Heart left ventricle (tissue), 16 donors: ENCODE measurements around the gene SULT1A3. TPM values are rescaled to one million over a fixed set of nuclear protein-coding genes. Genes with fewer than 3 reads are reported as not detected.

Experiments used
- ATAC-seq, 4 donors: fragments of 200-7000 bp; cut with Tn5 transposase; one replicate each; pipeline ENCODE4 v1.9.1; 2020 to 2022; ENCODE audit warnings: moderate library complexity in 4 of 4, mild to moderate bottlenecking in 3 of 4, moderate number of reproducible peaks in 1 of 4
- DNase-seq, 5 donors: peaks; one replicate each; pipeline ENCODE4 v3.0.0-alpha.2; 2020
- H3K27ac ChIP-seq, 12 donors: fragments of 200-600 bp; sonication (generic) in 4 of 12; one replicate each; pipeline versions ENCODE4 v1.5.0 to v1.8.0; 2016 to 2022; ENCODE audit warnings: mild to moderate bottlenecking in 2 of 12
- H3K27me3 ChIP-seq, 9 donors: fragments of 200-600 bp; sonication (generic) in 2 of 9; one replicate each; pipeline versions ENCODE4 v1.5.1 to v1.8.0; 2016 to 2022; ENCODE audit warnings: mild to moderate bottlenecking in 3 of 9
- H3K36me3 ChIP-seq, 9 donors: fragments of 200-600 bp; sonication (generic) in 2 of 9; one replicate each; pipeline versions ENCODE4 v1.5.0 to v1.8.0; 2018 to 2022; ENCODE audit warnings: mild to moderate bottlenecking in 2 of 9
- H3K4me1 ChIP-seq, 12 donors: fragments of 200-600 bp; sonication (generic) in 4 of 12; one replicate each; pipeline versions ENCODE4 v1.5.0 to v1.8.0; 2016 to 2022; ENCODE audit warnings: mild to moderate bottlenecking in 3 of 12
- H3K4me3 ChIP-seq, 12 donors: fragments of 200-600 bp; sonication (generic) in 4 of 12; one replicate each; pipeline versions ENCODE4 v1.5.0 to v1.8.0; 2017 to 2022; ENCODE audit warnings: mild to moderate bottlenecking in 9 of 12, moderate library complexity in 4 of 12
- H3K9me3 ChIP-seq, 12 donors: fragments of 200-600 bp; sonication (generic) in 4 of 12; one replicate each; pipeline versions ENCODE4 v1.5.0 to v1.8.0; 2016 to 2022; ENCODE audit warnings: mild to moderate bottlenecking in 1 of 12
- CTCF ChIP-seq, 12 donors: fragments of 200-600 bp; sonication (generic) in 4 of 12; IDR thresholded peaks; one replicate each; pipeline versions ENCODE4 v1.5.0 to v1.8.0; 2018 to 2022; ENCODE audit warnings: antibody characterized with exemption in 12 of 12, mild to moderate bottlenecking in 5 of 12
- POLR2A ChIP-seq, 2 donors: fragments of 450-650 bp; IDR thresholded peaks; one replicate each; pipeline ENCODE4 v1.6.1; 2017; ENCODE audit warnings: antibody characterized with exemption in 2 of 2, mild to moderate bottlenecking in 2 of 2, moderate library complexity in 2 of 2
- WGBS, 4 donors: extraction: QIAGEN DNeasy Blood & Tissue Kit in 2 of 4; methylation state at CpG; one replicate each; pipeline versions ENCODE4 v1.1.5 to v1.1.7; 2013 to 2018; 5-methylcytosine and 5-hydroxymethylcytosine counted together
- intact Hi-C, 10 donors: fragments of 100-400 bp; cut with DNase I; formaldehyde crosslinking; loops; one replicate each; pipeline versions ENCODE4 v1.11.1 to v1.14.2; 2022
- polyA plus RNA-seq, 2 donors: library from polyadenylated mRNA; stranded (reverse); fragments of 200-250 nt; gene quantifications; one replicate each; pipeline ENCODE4 v1.2.3, GENCODE V29; 2013
- total RNA-seq, 9 donors: library from RNA; depleted of rRNA in 2 of 9; stranded (reverse); fragments of >200 nt in 2 of 9; fragmentation: NEBNext Ultra II Directional in 3 of 9; extraction: Animal tissue kit (Norgen Biotek cat#: 25700) in 3 of 9; gene quantifications; one replicate each; pipeline versions ENCODE4 v1.1.0 to v1.2.4, GENCODE V29; 2016 to 2023
- donor health status: ischemic (EF 13 %, LVEDD 7.1; RV severe dilation, severe dysfunction).
- donor health status: healthy with polysubstance abuse.
- donor health status: DM: no; HTN: yes; CAD: no.
- donor health status: DM: no; HTN: no; CAD: no.
- donor health status: ischemic (EF 25% LVEDD 6.9; RV normal size, moderate dysfunction).
- donor health status: ischemic (EF 25% LVEDD 5.7; RV mildly dilated, moderate dysfunction).
- donor health status: healthy.
- donor health status: DM: yes; HTN: yes; CAD: no.
- donor health status: ischemic (EF 35%, LVEDD 5.7; RV mildly dilated, moderate dysfunction).
- donor health status: nonischemic (EF 11% LVEDD 7.7; RV severe dilation, severe dysfunction).
- donor health status: DM: yes; HTN: yes; CAD: no.
- donor health status: PGD.
- donor health status: ischemic (EF 29% LVEDD 5.4; RV normal size, mild dysfunction).
- donor health status: nonischemic (EF 23%, LVEDD 6.1; RV moderate dilation, normal function).

The SULT1A3 gene
- total and polyA plus RNA-seq, 11 donors: 1.2 to 14.9 (median 9.7) TPM

DNA sequence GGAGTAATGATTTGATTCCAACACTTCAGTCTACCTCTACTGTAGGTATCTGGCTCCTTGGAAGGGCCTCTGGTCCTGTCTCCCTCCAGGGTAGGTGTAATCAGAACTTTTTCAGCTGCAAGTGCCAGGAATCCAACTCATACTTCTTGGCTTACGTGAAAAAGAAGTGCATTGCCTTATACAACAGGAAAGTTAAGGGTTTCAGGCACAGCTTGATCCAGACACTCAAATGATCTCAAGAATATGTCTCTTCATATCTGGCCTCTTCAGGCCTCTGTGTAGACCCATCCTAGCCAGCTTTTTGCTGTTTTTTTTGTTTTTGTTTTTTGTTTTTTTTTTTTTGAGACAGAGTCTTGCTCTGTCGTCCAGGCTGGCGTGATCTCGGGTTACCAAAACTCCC is 19.9 kb upstream of the SULT1A3 start:
- Histone ChIP-seq H3K27me3 (no peaks in the 10 kb centered on the region), H3K9me3 (no peaks in the 10 kb centered on the region), H3K4me1 (peaks cover 0 to 13% (median 5%) of the 10 kb centered on the region in 12 donors), H3K36me3 (no peaks in the 10 kb centered on the region), H3K4me3 (no peak overlapping the region), H3K27ac (no peak overlapping the region)
- no peak for TF ChIP-seq CTCF (IDR thresholded peaks at IDR 0.05)
- TF ChIP-seq POLR2A (IDR thresholded peaks at IDR 0.05): no peak
- 93 to 97% (median 95%) methylated on average over 4 of the region's 4 CpGs for WGBS, 4 donors
- intact Hi-C loops: no loop called here
- DNase-seq (peak in 1 of 5 donors; percentile 2), ATAC-seq (no peak)

GRCh38 chr16:30179931-30180330 is 19.1 kb upstream of the SULT1A3 start:
- Histone ChIP-seq H3K36me3 (no peaks in the 10 kb centered on the region), H3K27ac (no peak overlapping the region), H3K27me3 (no peaks in the 10 kb centered on the region), H3K9me3 (no peaks in the 10 kb centered on the region), H3K4me3 (no peak overlapping the region), H3K4me1 (peaks cover 0 to 17% (median 7%) of the 10 kb centered on the region in 12 donors)
- ATAC-seq (no peak), DNase-seq (no peak)
- intact Hi-C loops: loop anchor here in 1 of 10 donors (5.0 kb wide), 1 partner anchor 58 kb away; the partner anchor contains the start of gene MAPK3
- WGBS, 4 donors: 85 to 94% (median 93%) methylated on average over 8 to 9 of the region's 9 CpGs
- TF ChIP-seq CTCF (IDR thresholded peaks at IDR 0.05): no peak
- TF ChIP-seq POLR2A (IDR thresholded peaks at IDR 0.05): no peak

- Histone ChIP-seq H3K36me3 (no peaks in the 10 kb centered on the region), H3K4me3 (no peak overlapping the region), H3K9me3 (no peaks in the 10 kb centered on the region), H3K27ac (no peak overlapping the region), H3K27me3 (no peaks in the 10 kb centered on the region), H3K4me1 (peaks cover 0 to 17% (median 7%) of the 10 kb centered on the region in 12 donors)
- ATAC-seq (no peak), DNase-seq (no peak)
- WGBS, 4 donors: 76 to 85% (median 80%) methylated on average over 3 of the region's 3 CpGs
- intact Hi-C loops: loop anchor here in 1 of 10 donors (5.0 kb wide), 1 partner anchor 58 kb away; the partner anchor contains the start of gene MAPK3
- TF ChIP-seq POLR2A (IDR thresholded peaks at IDR 0.05): no peak
- TF ChIP-seq CTCF (IDR thresholded peaks at IDR 0.05): no peak
Observed at GRCh38 chr16:30180741-30181140, 18.3 kb upstream of the SULT1A3 start.

DNA sequence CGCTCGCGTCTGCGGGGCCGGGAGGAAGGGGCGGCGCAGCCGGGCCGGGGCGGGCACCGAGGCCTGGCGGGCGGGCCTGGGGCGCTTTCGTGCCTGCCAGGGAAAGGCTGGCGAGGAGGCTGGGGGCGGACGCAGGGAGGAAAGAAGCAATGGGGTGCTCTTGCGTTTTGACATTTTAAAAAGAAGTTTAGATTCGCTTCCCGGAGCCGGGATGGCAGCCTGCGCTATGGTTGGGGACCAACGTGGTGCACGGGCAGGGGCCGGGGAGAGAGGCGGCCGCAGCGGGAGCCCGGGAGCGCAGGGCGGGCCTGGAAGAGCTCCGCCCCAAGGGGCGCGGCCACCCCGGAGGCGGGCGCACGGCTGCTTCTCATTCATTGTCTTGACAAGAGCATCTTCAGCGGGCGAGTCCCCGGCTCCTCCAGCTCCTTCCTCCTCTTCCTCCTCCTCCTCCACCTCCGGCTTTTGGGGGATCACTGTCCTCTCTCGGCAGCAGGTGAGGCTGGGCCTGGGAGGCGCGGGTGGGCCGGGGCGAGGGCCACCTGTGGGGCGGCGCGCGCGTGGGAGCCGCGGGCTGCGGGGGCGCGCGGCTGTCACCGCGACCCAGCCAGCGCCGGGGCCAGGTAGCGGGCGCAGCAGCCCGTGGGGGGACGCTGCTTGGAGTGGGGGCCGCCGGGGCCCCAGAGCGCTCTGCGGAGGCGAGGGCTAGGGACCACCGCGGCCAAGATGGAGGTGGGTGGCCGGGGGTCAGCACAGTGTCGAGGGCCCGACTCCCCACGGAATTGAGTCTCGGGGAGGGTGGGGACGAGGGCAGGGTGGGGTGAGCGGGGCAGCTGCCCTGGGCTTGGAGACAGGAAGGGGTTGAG is 15.6 kb upstream of the SULT1A3 start, which contains the start of gene CORO1A:
Gene CORO1A (plus strand): TSS at position 370 of the 863 bp plus-strand sequence. CDS start 1,608 bp downstream, outside the sequence.
- TF ChIP-seq CTCF (IDR thresholded peaks at IDR 0.05) (no peak), POLR2A (IDR thresholded peaks at IDR 0.05) (peak in 1 of 2 donors; percentile 51)
- Histone ChIP-seq H3K4me3 (peak within 1 kb of the TSS; percentile 26 to 92 (median 66)), H3K27ac (peak within 1 kb of the TSS; percentile 40 to 91 (median 68)), H3K36me3 (peaks cover 0 to 22% (median 0%) of the 10 kb centered on the region in 9 donors), H3K9me3 (no peaks in the 10 kb centered on the region), H3K27me3 (no peaks in the 10 kb centered on the region), H3K4me1 (peaks cover 0 to 40% (median 11%) of the 10 kb centered on the region in 12 donors)
- intact Hi-C loops: loop anchor here in 1 of 10 donors (5.0 kb wide), 1 partner anchor 61 kb away; the partner anchor contains the start of gene MAPK3
- DNase-seq: peak; percentile 82 to 95 (median 87)
- 1 to 2% (median 2%) methylated on average over 40 to 81 of the region's 81 CpGs for WGBS, 4 donors
- ATAC-seq: peak; percentile 71 to 88 (median 86)
